ENCODE data around the gene MIB1. TPM values are rescaled to one million over a fixed set of nuclear protein-coding genes. Genes with fewer than 3 reads are reported as not detected.

The MIB1 gene
- polyA plus RNA-seq, 1 of the 3 experiments (the other 2 are of a cell fraction): 5.0 TPM

- ChIA-PET CTCF (interaction anchor here (0.6 to 1.7 kb wide), 2 partner anchors 40 to 45 kb away, joined by 4 read pairs; no protein-coding TSS in a partner anchor), POLR2A (no interaction called here)
- Histone ChIP-seq H3K9ac (no peak overlapping the region), H4K20me1 (ENCODE audit: insufficient read depth) (no peaks in the 10 kb centered on the region), H3K27ac (ENCODE audit: low read depth in 2 of 2, low read length in 1 of 2) (no peak overlapping the region), H3K4me3 (ENCODE audit: low read depth in 2 of 2, low read length in 1 of 2) (no peak overlapping the region), H3K27me3 (ENCODE audit: insufficient read depth) (peaks cover 13% of the 10 kb centered on the region; the same call in 1 of the 2 replicates), H3K4me2 (no peak overlapping the region), H3K79me2 (ENCODE audit: insufficient read depth) (no peaks in the 10 kb centered on the region), H3K4me1 (ENCODE audit: control insufficient read depth in 1 of 2, insufficient read depth in 2 of 2, low read depth in 1 of 2, low read length in 1 of 2) (no peaks in the 10 kb centered on the region), H3K9me2 (no peaks in the 10 kb centered on the region), H3F3A (replicated peaks; ENCODE audit: insufficient read depth) (no peaks in the 10 kb centered on the region), H2AFZ (ENCODE audit: low read depth) (no peak overlapping the region), H3K9me3 (peaks cover 7% of the 10 kb centered on the region; the same call in 1 of the 2 replicates), H3K36me3 (replicated peaks in 1 of 2; ENCODE audit: control insufficient read depth in 1 of 2, insufficient read depth in 2 of 2, low read length in 1 of 2) (no peaks in the 10 kb centered on the region)
- DNase-seq: no peak
- no peak for TF ChIP-seq CTCF (IDR thresholded peaks at IDR 0.05)
- TF ChIP-seq IRF3 (IDR thresholded peaks at IDR 0.05; ENCODE audit: low read depth, low read length): no peak
- no peak for TF ChIP-seq RXRA (IDR thresholded peaks at IDR 0.05; ENCODE audit: borderline replicate concordance, low read depth)
- TF ChIP-seq NRF1 (IDR thresholded peaks at IDR 0.05; ENCODE audit: low read depth, low read length): no peak
- no peak for TF ChIP-seq PBX3 (IDR thresholded peaks at IDR 0.05)
- TF ChIP-seq SIN3A (IDR thresholded peaks at IDR 0.05; ENCODE audit: borderline replicate concordance, low read depth, low read length): no peak
- no peak for TF ChIP-seq EZH2phosphoT487 (IDR thresholded peaks at IDR 0.05; ENCODE audit: borderline replicate concordance, low read depth)
- TF ChIP-seq USF1 (IDR thresholded peaks at IDR 0.05; ENCODE audit: borderline replicate concordance, low read depth): no peak
- TF ChIP-seq FOXJ3 (CRISPR knock-in tag; IDR thresholded peaks at IDR 0.05): no peak
- TF ChIP-seq ZBTB33 (IDR thresholded peaks at IDR 0.05; ENCODE audit: borderline replicate concordance, low read depth): no peak
- WGBS (ENCODE audit: low lambda C conversion rate): 12% methylated on average over 2 of the region's 2 CpGs
Observed at GRCh38 chr18:21916594-21916993, 176.0 kb downstream of the MIB1 start.
